Measurements from ENCODE around the gene NME8.

Gene NME8

GRCh38 chr7:37912756-37913155 is 64.4 kb downstream of the NME8 start:
- no peak overlapping the region for H3K27ac ChIP-seq (ENCODE audit: low read length)
- H2AFZ ChIP-seq (ENCODE audit: low read depth, low read length): no peak overlapping the region
- H3K9me3 ChIP-seq (ENCODE audit: insufficient read depth, low read length, severe bottlenecking): no peaks in the 10 kb centered on the region
- H3K36me3 ChIP-seq (ENCODE audit: insufficient read depth, low read length): no peaks in the 10 kb centered on the region
- no peaks in the 10 kb centered on the region for H3K4me1 ChIP-seq (ENCODE audit: insufficient read depth, low read length)
- no peak for ATAC-seq (ENCODE audit: insufficient read depth, low read depth)
- no peak overlapping the region for H3K9ac ChIP-seq (ENCODE audit: low read depth, low read length)
- no peaks in the 10 kb centered on the region for H4K20me1 ChIP-seq (ENCODE audit: insufficient read depth, low read length)
- H3K4me3 ChIP-seq (ENCODE audit: low read depth in 1 of 2, low read length in 2 of 2): no peak overlapping the region
- peaks cover 8% of the 10 kb centered on the region for H3K27me3 ChIP-seq (ENCODE audit: insufficient read depth, low read length, poor library complexity)
- TF ChIP-seq EZH2 (IDR thresholded peaks at IDR 0.05; ENCODE audit: borderline replicate concordance, low read depth, low read length, severe bottlenecking) (no peak), CTCF (IDR thresholded peaks at IDR 0.05; ENCODE audit: borderline replicate concordance, extremely low read depth, low read length, poor library complexity, severe bottlenecking) (no peak)
- no peak overlapping the region for H3K4me2 ChIP-seq (ENCODE audit: insufficient read depth, low read length)
- no peaks in the 10 kb centered on the region for H3K79me2 ChIP-seq (ENCODE audit: insufficient read depth, low read length)
- no peak for DNase-seq

- Histone ChIP-seq H3K79me2 (ENCODE audit: insufficient read depth, low read length) (no peaks in the 10 kb centered on the region), H3K4me3 (ENCODE audit: low read depth in 1 of 2, low read length in 2 of 2) (no peak overlapping the region), H3K27me3 (ENCODE audit: insufficient read depth, low read length, poor library complexity) (peaks cover 12% of the 10 kb centered on the region), H3K9me3 (ENCODE audit: insufficient read depth, low read length, severe bottlenecking) (no peaks in the 10 kb centered on the region), H3K4me2 (ENCODE audit: insufficient read depth, low read length) (no peak overlapping the region), H3K4me1 (ENCODE audit: insufficient read depth, low read length) (peaks cover 6% of the 10 kb centered on the region), H4K20me1 (ENCODE audit: insufficient read depth, low read length) (no peaks in the 10 kb centered on the region), H3K9ac (ENCODE audit: low read depth, low read length) (no peak overlapping the region), H2AFZ (ENCODE audit: low read depth, low read length) (no peak overlapping the region), H3K27ac (ENCODE audit: low read length) (no peak overlapping the region), H3K36me3 (ENCODE audit: insufficient read depth, low read length) (no peaks in the 10 kb centered on the region)
- no peak for TF ChIP-seq EZH2 (IDR thresholded peaks at IDR 0.05; ENCODE audit: borderline replicate concordance, low read depth, low read length, severe bottlenecking)
- no peak for TF ChIP-seq CTCF (IDR thresholded peaks at IDR 0.05; ENCODE audit: borderline replicate concordance, extremely low read depth, low read length, poor library complexity, severe bottlenecking)
- DNase-seq: no peak
- no peak for ATAC-seq (ENCODE audit: insufficient read depth, low read depth)
These were observed 67.0 kb downstream of the NME8 start for GRCh38 chr7:37915438-37915837.

- Histone ChIP-seq H3K27me3 (ENCODE audit: insufficient read depth, low read length, poor library complexity) (peaks cover 12% of the 10 kb centered on the region), H3K4me1 (ENCODE audit: insufficient read depth, low read length) (peaks cover 7% of the 10 kb centered on the region), H3K79me2 (ENCODE audit: insufficient read depth, low read length) (peaks cover 5% of the 10 kb centered on the region), H2AFZ (ENCODE audit: low read depth, low read length) (no peak overlapping the region), H3K4me3 (ENCODE audit: low read depth in 1 of 2, low read length in 2 of 2) (no peak overlapping the region), H4K20me1 (ENCODE audit: insufficient read depth, low read length) (no peaks in the 10 kb centered on the region), H3K4me2 (ENCODE audit: insufficient read depth, low read length) (no peak overlapping the region), H3K27ac (ENCODE audit: low read length) (no peak overlapping the region), H3K36me3 (ENCODE audit: insufficient read depth, low read length) (no peaks in the 10 kb centered on the region), H3K9ac (ENCODE audit: low read depth, low read length) (no peak overlapping the region), H3K9me3 (ENCODE audit: insufficient read depth, low read length, severe bottlenecking) (no peaks in the 10 kb centered on the region)
- TF ChIP-seq EZH2 (IDR thresholded peaks at IDR 0.05; ENCODE audit: borderline replicate concordance, low read depth, low read length, severe bottlenecking) (no peak), CTCF (IDR thresholded peaks at IDR 0.05; ENCODE audit: borderline replicate concordance, extremely low read depth, low read length, poor library complexity, severe bottlenecking) (no peak)
- ATAC-seq (ENCODE audit: insufficient read depth, low read depth): no peak
- DNase-seq: no peak
These were observed 67.7 kb downstream of the NME8 start for GRCh38 chr7:37916017-37916672.
